Brain microvascular endothelial cell (primary cell): ENCODE results near the gene NPLOC4.

ENCODE experiments used
- DNase-seq: peaks from one replicate; pipeline ENCODE4 v3.0.0-alpha.2; 2020
- H3K27ac ChIP-seq: fragments of 250-450 bp; sonication (Bioruptor Pico); 2 replicates; pipeline ENCODE4 v1.5.1; 2020; ENCODE audit warnings: mild to moderate bottlenecking, moderate library complexity
- H3K27me3 ChIP-seq: fragments of 250-450 bp; sonication (Bioruptor Pico); replicated peaks from 2 replicates; pipeline ENCODE4 v1.5.1; 2020; ENCODE audit warnings: mild to moderate bottlenecking
- H3K36me3 ChIP-seq: fragments of 250-450 bp; sonication (Bioruptor Pico); replicated peaks from 2 replicates; pipeline ENCODE4 v1.5.1; 2020; ENCODE audit warnings: mild to moderate bottlenecking
- H3K4me3 ChIP-seq: 2 replicates; pipeline ENCODE4 v1.5.1; 2011; ENCODE audit warnings: low read depth, mild to moderate bottlenecking, control low read depth, low read length, moderate library complexity
- in situ Hi-C: cut with HindIII; loops from 2 replicates; pipeline ENCODE4 v1.10.0; 2017; ENCODE audit warnings: low sequenced_read_pairs, low pct_ligation_motif_present
- TF ChIP-seq, protein P1 (sequence below): IDR thresholded peaks from 2 replicates; pipeline ENCODE4 v1.5.1; 2011; ENCODE audit warnings: low read depth, mild to moderate bottlenecking, moderate library complexity, low read length, control low read depth, inconsistent platforms; ENCODE audit errors: missing control alignments

Gene NPLOC4

GRCh38 chr17:81636505-81637288, at the start of gene NPLOC4, which contains the start of gene TSPAN10:
NPLOC4 (minus strand) TSS chr17:81637112; CDS start chr17:81636930, 182 bp downstream.
TSPAN10 (plus strand) TSS chr17:81637196; CDS start chr17:81642413, 5,217 bp downstream.
- Histone ChIP-seq H3K4me3 (peak within 1 kb of the TSS; percentile 88), H3K36me3 (no peaks in the 10 kb centered on the region), H3K27me3 (no peaks in the 10 kb centered on the region), H3K27ac (peak within 1 kb of the TSS; percentile 89)
- TF ChIP-seq, protein P1, sequence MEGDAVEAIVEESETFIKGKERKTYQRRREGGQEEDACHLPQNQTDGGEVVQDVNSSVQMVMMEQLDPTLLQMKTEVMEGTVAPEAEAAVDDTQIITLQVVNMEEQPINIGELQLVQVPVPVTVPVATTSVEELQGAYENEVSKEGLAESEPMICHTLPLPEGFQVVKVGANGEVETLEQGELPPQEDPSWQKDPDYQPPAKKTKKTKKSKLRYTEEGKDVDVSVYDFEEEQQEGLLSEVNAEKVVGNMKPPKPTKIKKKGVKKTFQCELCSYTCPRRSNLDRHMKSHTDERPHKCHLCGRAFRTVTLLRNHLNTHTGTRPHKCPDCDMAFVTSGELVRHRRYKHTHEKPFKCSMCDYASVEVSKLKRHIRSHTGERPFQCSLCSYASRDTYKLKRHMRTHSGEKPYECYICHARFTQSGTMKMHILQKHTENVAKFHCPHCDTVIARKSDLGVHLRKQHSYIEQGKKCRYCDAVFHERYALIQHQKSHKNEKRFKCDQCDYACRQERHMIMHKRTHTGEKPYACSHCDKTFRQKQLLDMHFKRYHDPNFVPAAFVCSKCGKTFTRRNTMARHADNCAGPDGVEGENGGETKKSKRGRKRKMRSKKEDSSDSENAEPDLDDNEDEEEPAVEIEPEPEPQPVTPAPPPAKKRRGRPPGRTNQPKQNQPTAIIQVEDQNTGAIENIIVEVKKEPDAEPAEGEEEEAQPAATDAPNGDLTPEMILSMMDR = no peak
- in situ Hi-C loops = no loop called here
- peak; percentile 61 for DNase-seq

GRCh38 chr17:81686614-81687013, 49.7 kb upstream of the NPLOC4 start:
- Histone ChIP-seq H3K27ac (no peak overlapping the region), H3K4me3 (no peak overlapping the region), H3K36me3 (peaks cover 58% of the 10 kb centered on the region)

GRCh38 chr17:81685108-81685507, 48.2 kb upstream of the NPLOC4 start:
- peaks cover 45% of the 10 kb centered on the region for H3K36me3 ChIP-seq
- no peaks in the 10 kb centered on the region for H3K27me3 ChIP-seq
- peak overlapping the region; percentile 96 for H3K27ac ChIP-seq
- H3K4me3 ChIP-seq = peak overlapping the region; percentile 93
- DNase-seq = peak; percentile 73
- TF ChIP-seq, protein P1 = no peak
- in situ Hi-C loops = no loop called here

More at GRCh38 chr17:81686614-81687013, 49.7 kb upstream of the NPLOC4 start:
- H3K27me3 ChIP-seq = no peaks in the 10 kb centered on the region
- in situ Hi-C loops = no loop called here
- no peak for DNase-seq
- TF ChIP-seq, protein P1 = no peak

DNA sequence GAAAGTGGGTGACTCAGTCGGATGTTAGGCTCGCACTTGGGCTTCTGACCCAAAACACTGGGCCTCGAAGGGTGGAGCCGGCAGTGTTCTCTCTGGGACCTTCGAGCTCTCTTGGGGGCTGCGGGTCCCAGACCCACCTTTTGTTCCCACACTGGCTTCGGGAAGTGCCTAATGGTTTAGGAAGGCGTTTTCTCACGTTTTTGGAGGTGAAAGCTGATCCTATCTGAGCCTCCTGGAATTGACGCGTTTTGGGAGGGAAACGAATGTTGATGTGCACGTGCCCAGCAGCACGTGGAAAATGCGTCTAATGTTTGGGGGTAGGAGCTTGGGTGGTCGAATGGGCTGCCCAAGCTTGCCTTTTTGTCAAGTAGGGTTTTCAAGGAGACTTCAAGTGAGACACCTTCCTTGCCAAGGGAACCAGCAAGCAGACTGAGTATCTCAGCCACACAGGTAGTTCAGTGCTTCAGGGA, 47.6 kb upstream of the NPLOC4 start:
- in situ Hi-C loops = no loop called here
- Histone ChIP-seq H3K4me3 (peak overlapping the region; percentile 93), H3K27ac (peak overlapping the region; percentile 96), H3K36me3 (peaks cover 43% of the 10 kb centered on the region), H3K27me3 (no peaks in the 10 kb centered on the region)
- DNase-seq = peak; percentile 81
- TF ChIP-seq, protein P1 = no peak

DNA sequence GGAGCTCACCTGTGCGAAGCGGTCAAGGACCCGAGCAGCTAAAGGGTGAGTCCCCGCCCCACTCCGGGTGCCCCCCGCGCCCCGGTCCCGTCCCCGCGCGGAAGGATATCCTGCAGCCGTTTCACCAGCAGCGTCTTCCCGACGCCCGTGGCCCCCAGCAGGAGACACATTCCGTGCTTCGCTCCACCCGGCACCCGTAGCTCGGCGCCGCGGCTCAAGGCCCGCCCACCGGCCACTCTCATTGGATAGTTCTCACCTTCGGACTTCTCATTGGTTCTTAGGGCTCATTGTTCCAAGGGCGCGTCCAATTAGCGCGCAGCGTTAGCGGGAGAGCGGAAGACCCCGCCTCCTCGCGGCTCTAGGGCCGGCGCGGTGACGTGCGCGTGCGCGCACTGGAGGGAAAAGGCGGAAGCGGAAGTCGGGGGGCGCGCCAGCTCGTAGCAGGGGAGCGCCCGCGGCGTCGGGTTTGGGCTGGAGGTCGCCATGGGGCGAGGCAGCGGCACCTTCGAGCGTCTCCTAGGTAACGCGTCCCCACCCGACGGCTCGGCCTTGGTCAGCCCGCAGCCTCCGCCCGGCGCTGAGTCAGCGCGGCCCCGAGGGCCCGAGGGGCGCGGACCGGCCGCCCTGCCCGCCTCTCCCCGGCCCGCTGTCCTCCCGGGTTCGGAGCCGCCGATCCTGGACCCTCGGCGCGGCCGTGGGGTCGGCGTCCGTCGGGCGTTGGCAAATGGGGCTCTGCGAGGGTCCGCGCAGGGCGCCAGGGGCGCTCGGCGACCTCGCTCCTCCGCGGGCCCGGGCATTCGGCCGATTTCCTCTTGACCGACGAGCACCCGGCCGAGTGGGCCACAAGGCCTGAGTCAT, 46.9 kb upstream of the NPLOC4 start, which contains the start of the genes ARL16 and HGS:
ARL16 (minus strand) TSS at position 214 of the 858 bp plus-strand sequence; CDS start at position 170, 44 bp downstream.
HGS (plus strand) TSS at position 428 of the 858 bp plus-strand sequence; CDS start at position 484, 56 bp downstream.
- DNase-seq = peak; percentile 99
- TF ChIP-seq, protein P1 = no peak

More for the DNA sequence above, 46.9 kb upstream of the NPLOC4 start, which contains the start of the genes ARL16 and HGS:
- H3K36me3 ChIP-seq = peaks cover 36% of the 10 kb centered on the region
- in situ Hi-C loops = no loop called here
- peak within 1 kb of the TSS; percentile 93 for H3K4me3 ChIP-seq
- peak within 1 kb of the TSS; percentile 96 for H3K27ac ChIP-seq
- H3K27me3 ChIP-seq = no peaks in the 10 kb centered on the region
